ENCODE results near the gene PTPRM. TPM values are rescaled to one million over a fixed set of nuclear protein-coding genes. Genes with fewer than 3 reads are reported as not detected.

PTPRM gene
- total and polyA plus RNA-seq, 2 of the 8 experiments (the other 6 are each of a cell fraction or from before 2014, with no cell fraction given): 4.1 to 7.0 TPM

- Histone ChIP-seq H3K18ac (ENCODE audit: extremely low read depth, low read length) (no peak overlapping the region), H4K20me1 (replicated peaks in 1 of 2; ENCODE audit: control insufficient read depth in 1 of 2, insufficient read depth in 2 of 2, low read length in 2 of 2) (no peaks in the 10 kb centered on the region), H2BK5ac (ENCODE audit: low read depth, low read length) (no peak overlapping the region), H3K79me1 (ENCODE audit: low read depth, low read length) (no peaks in the 10 kb centered on the region), H4K91ac (replicated peaks; ENCODE audit: insufficient read length, low read length) (no peak overlapping the region), H4K8ac (ENCODE audit: extremely low read depth, insufficient read depth, low read length) (no peak overlapping the region), H3K4me3 (ENCODE audit: extremely low read depth in 1 of 4, insufficient read depth in 2 of 4, low read depth in 3 of 4, low read length in 4 of 4) (no peak overlapping the region), H2BK12ac (ENCODE audit: low read depth, low read length) (no peak overlapping the region), H3K56ac (replicated peaks; ENCODE audit: insufficient read length, low read depth, low read length) (no peak overlapping the region), H4K5ac (ENCODE audit: insufficient read length, low read depth, low read length) (no peak overlapping the region), H3K4ac (replicated peaks; ENCODE audit: insufficient read length, low read depth, low read length) (no peak overlapping the region), H3K9ac (replicated peaks in 1 of 4; ENCODE audit: extremely low read depth in 1 of 4, low read depth in 3 of 4, low read length in 3 of 4) (no peak overlapping the region), H3K4me2 (ENCODE audit: insufficient read depth in 1 of 2, low read depth in 2 of 2, low read length in 2 of 2) (no peak overlapping the region), H3K23ac (ENCODE audit: insufficient read length) (no peak overlapping the region), H3K23me2 (ENCODE audit: low read depth, low read length) (no peaks in the 10 kb centered on the region; the same call in 1 of the 2 replicates), H3K36me3 (ENCODE audit: control insufficient read depth in 2 of 4, insufficient read depth in 4 of 4, low read length in 3 of 4) (no peaks in the 10 kb centered on the region), H2BK20ac (ENCODE audit: low read length) (no peak overlapping the region), H3K27me3 (replicated peaks in 1 of 4; ENCODE audit: control insufficient read depth in 3 of 4, extremely low read depth in 1 of 4, insufficient read depth in 3 of 4, low read length in 3 of 4) (no peaks in the 10 kb centered on the region), H3K79me2 (ENCODE audit: control insufficient read depth in 1 of 2, insufficient read depth in 2 of 2, low read length in 2 of 2) (no peaks in the 10 kb centered on the region), H3K4me1 (replicated peaks in 1 of 4; ENCODE audit: control insufficient read depth in 3 of 4, insufficient read depth in 4 of 4, low read length in 3 of 4) (peaks cover 0 to 6% (median 0%) of the 10 kb centered on the region in 4 experiments; a peak in 2 of 7 replicates), H2AFZ (ENCODE audit: low read length) (no peak overlapping the region), H2BK15ac (ENCODE audit: low read length) (no peak overlapping the region), H3K9me3 (ENCODE audit: insufficient read depth in 2 of 2, low read depth in 1 of 2, low read length in 1 of 2) (no peaks in the 10 kb centered on the region), H3K14ac (ENCODE audit: insufficient read length) (no peak overlapping the region), H3K27ac (ENCODE audit: low read depth, low read length) (no peak overlapping the region), H2AK5ac (ENCODE audit: low read depth, low read length) (no peak overlapping the region), H2BK120ac (replicated peaks; ENCODE audit: low read depth, low read length) (no peak overlapping the region)
- FAIRE-seq (no peak), DNase-seq (ENCODE audit: low read depth in 1 of 2, low spot score in 2 of 2) (no peak)
- POLR2A ChIA-PET (ENCODE audit: partially characterized antibody): no interaction called here
- CTCF ChIA-PET (ENCODE audit: partially characterized antibody): interaction anchor here (1.3 kb wide), 1 partner anchor 603 kb away, joined by 3 read pairs; no protein-coding TSS in a partner anchor
- TF ChIP-seq CHD1 (IDR thresholded peaks at IDR 0.05; ENCODE audit: low read depth, low read length): no peak
- no peak for TF ChIP-seq POLR2AphosphoS5 (IDR thresholded peaks at IDR 0.05; ENCODE audit: low read depth, low read length)
- TF ChIP-seq CEBPB (IDR thresholded peaks at IDR 0.05; ENCODE audit: low read depth, low read length): no peak
- no peak for TF ChIP-seq SIRT6 (IDR thresholded peaks at IDR 0.05; ENCODE audit: low read length)
- no peak for TF ChIP-seq FOSL1 (IDR thresholded peaks at IDR 0.05; ENCODE audit: insufficient read depth, low read depth, low read length)
- 89% methylated on average over 1 of the region's 1 CpG; no CpG with 5 or more reads in 1 of the 2 experiments for WGBS, 2 experiments (ENCODE audit: extremely low coverage in 1 of 2, insufficient coverage in 1 of 2, insufficient read length in 1 of 2, insufficient replicate concordance in 2 of 2, low coverage in 1 of 2, low lambda C conversion rate in 2 of 2, missing lambda C conversion rate in 1 of 2)
Observed at GRCh38 chr18:7786569-7786968, 219.5 kb downstream of the PTPRM start.
